PC-3 (cell line): ENCODE results near the gene OTOP1.

ENCODE experiments used
- CTCF ChIP-seq: fragments of 300-600 bp; sonication (generic); conservative IDR thresholded peaks from 2 replicates; pipeline ENCODE4 v1.5.1; 2017; ENCODE audit warnings: antibody characterized with exemption, low read depth, mild to moderate bottlenecking, low read length
- EZH2 ChIP-seq: fragments of 300-600 bp; sonication (generic); IDR thresholded peaks from one replicate; pipeline ENCODE4 v1.6.1; 2017; ENCODE audit warnings: antibody characterized with exemption, mild to moderate bottlenecking, low read length; ENCODE audit not compliant: unreplicated experiment
- EZH2phosphoT487 ChIP-seq: fragments of 300-600 bp; sonication (generic); IDR thresholded peaks from 2 replicates; pipeline ENCODE4 v1.6.1; 2018; ENCODE audit warnings: mild to moderate bottlenecking, antibody characterized with exemption, low read length, borderline replicate concordance

DNA sequence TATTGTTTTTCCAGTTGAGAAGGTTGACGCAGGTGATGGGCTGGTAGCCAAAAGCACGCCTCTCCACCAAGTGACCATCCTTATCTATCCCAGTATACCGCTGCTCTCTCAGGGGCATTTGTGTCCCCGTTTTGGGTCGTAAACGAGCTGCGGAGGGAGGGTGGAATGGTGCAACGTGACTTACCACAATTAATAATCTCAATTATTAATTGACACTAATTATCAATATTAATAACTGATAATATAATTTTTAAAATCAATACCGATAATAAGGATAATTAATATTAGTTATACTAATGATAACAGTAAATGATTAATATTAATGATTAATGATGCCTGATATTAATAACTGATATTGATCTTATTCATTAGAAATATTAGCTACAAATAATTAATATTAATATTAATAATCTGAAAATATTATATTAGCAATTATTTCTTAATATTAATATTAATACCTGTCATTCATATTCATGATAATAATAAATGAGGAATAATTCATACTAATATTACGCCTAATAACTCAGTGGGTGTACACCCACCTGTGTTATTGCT is 56.1 kb downstream of the OTOP1 start:
- TF ChIP-seq CTCF: no peak
- TF ChIP-seq EZH2: no peak
- TF ChIP-seq EZH2phosphoT487: no peak
